Measurements from ENCODE around the gene HS3ST4. TPM values are rescaled to one million over a fixed set of nuclear protein-coding genes. Genes with fewer than 3 reads are reported as not detected.

Gene HS3ST4
- total RNA-seq, 1 donor from 2014 or later: 1.5 TPM

DNA sequence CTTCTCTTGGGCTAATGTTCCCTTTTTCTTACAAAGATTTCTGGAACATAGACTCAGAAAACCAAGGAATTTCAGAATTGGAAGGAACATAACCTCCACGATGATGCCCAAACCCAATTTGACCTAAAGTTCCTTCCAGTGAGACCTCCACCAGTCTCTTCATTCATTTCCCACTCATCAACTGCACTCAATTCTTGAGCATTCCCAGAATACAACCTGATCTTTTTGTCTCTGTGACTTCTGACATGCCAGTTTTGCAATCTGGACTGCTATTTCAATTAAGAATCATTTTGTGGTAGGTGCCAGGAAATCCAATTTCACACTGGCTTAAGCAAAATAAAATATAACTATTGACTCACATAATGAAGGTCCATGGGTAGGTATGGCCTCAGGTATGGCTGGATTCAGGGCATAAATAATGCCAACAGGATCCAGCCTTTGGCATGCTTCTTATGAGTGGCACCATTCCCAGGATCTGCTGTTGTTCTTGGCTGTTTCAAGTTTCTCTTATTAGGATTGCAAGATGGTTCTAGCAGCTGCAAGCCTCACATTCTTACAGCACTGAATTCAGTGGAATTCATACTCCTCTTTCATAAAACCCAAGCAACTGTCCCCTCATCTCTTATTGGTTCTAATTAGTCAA lies 184.3 kb downstream of the HS3ST4 start:
- DNase-seq (ENCODE audit: extremely low spot score in 2 of 2): no peak
- H3K4me3 ChIP-seq: no peak overlapping the region
- intact Hi-C loops (cut with DNase I): no loop called here
- no peaks in the 10 kb centered on the region for H3K27me3 ChIP-seq
- H3K4me1 ChIP-seq: no peaks in the 10 kb centered on the region
- H3K36me3 ChIP-seq: no peaks in the 10 kb centered on the region
- no peak overlapping the region for H3K27ac ChIP-seq
- H3K9me3 ChIP-seq: no peaks in the 10 kb centered on the region
- no peak for TF ChIP-seq POLR2AphosphoS5 (IDR thresholded peaks at IDR 0.05; ENCODE audit: insufficient read depth in 1 of 2, low read depth in 1 of 2)

DNA sequence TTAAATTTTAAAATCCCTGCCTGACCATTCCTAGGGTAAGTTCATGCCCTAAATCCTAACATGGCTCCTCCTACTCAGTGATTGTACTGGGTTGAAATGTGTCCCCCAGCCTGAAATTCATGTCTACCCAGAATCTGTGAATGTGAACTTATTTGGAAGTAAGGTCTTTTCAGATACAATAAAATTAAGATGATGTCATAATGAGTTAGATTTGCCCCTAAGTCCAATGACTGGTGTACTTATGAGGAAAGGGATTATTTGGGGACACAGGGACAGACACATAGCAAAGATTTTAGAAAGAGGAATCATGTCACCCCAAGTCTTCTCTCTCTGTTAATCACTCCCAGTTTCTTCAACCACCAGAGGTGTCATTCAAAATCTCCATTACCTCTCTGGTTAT lies 185.3 kb downstream of the HS3ST4 start:
- H3K9me3 ChIP-seq: no peaks in the 10 kb centered on the region
- intact Hi-C loops (cut with DNase I): no loop called here
- no peak for DNase-seq (ENCODE audit: extremely low spot score in 2 of 2)
- no peak for TF ChIP-seq POLR2AphosphoS5 (IDR thresholded peaks at IDR 0.05; ENCODE audit: insufficient read depth in 1 of 2, low read depth in 1 of 2)
- TF ChIP-seq, protein P1, sequence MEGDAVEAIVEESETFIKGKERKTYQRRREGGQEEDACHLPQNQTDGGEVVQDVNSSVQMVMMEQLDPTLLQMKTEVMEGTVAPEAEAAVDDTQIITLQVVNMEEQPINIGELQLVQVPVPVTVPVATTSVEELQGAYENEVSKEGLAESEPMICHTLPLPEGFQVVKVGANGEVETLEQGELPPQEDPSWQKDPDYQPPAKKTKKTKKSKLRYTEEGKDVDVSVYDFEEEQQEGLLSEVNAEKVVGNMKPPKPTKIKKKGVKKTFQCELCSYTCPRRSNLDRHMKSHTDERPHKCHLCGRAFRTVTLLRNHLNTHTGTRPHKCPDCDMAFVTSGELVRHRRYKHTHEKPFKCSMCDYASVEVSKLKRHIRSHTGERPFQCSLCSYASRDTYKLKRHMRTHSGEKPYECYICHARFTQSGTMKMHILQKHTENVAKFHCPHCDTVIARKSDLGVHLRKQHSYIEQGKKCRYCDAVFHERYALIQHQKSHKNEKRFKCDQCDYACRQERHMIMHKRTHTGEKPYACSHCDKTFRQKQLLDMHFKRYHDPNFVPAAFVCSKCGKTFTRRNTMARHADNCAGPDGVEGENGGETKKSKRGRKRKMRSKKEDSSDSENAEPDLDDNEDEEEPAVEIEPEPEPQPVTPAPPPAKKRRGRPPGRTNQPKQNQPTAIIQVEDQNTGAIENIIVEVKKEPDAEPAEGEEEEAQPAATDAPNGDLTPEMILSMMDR (IDR thresholded peaks at IDR 0.05): no peak
- no peak for TF ChIP-seq POLR2A (IDR thresholded peaks at IDR 0.05)
- H3K4me3 ChIP-seq: no peak overlapping the region
- no peaks in the 10 kb centered on the region for H3K4me1 ChIP-seq
- no peak overlapping the region for H3K27ac ChIP-seq
- H3K36me3 ChIP-seq: no peaks in the 10 kb centered on the region
- H3K27me3 ChIP-seq: no peaks in the 10 kb centered on the region

DNA sequence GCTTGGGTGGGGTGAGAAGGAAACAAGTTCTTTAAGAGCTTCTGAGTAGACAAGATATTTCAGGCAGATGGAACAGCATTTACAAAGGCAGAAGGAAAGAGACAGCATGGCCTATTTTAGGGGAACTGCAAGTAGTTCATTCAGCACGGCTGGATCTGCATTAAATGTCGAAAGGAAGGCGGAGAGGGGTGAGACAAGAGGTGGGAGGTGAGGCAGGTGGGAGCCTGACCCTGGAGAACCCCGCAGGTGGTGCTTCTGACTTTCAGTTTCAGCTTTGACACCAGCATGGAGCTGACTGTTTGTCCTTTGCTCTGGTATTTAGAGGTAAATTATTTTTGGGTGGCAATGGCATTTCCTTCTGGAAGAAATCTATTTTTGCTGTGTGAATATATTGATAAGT lies 194.8 kb downstream of the HS3ST4 start:
- no peak overlapping the region for H3K27ac ChIP-seq
- H3K4me1 ChIP-seq: no peaks in the 10 kb centered on the region
- DNase-seq (ENCODE audit: extremely low spot score in 2 of 2): no peak
- TF ChIP-seq POLR2A (IDR thresholded peaks at IDR 0.05) (no peak), POLR2AphosphoS5 (IDR thresholded peaks at IDR 0.05; ENCODE audit: insufficient read depth in 1 of 2, low read depth in 1 of 2) (no peak)
- TF ChIP-seq, protein P1 (IDR thresholded peaks at IDR 0.05): no peak
- intact Hi-C loops (cut with DNase I): no loop called here
- no peaks in the 10 kb centered on the region for H3K36me3 ChIP-seq
- H3K4me3 ChIP-seq: no peak overlapping the region
- no peaks in the 10 kb centered on the region for H3K27me3 ChIP-seq
- H3K9me3 ChIP-seq: no peaks in the 10 kb centered on the region

DNA sequence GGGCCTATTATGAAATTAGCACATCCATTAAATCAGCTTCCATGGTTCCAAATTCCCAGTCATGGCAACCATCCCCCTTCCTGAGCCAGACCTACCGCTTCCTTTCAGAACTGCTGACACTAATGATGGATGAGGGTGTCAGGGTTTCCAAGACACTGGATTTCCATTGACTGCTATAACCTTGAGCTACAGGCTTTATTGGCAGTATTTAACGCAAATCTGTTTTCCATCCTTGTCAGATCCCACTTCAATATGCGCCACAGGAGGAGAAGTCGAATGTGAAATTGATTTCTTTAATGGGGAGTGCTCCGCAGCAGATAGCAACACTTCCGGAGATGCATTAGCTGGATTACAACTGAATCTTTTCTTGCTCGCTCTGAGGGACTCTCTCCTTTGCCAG lies 197.1 kb downstream of the HS3ST4 start:
- Histone ChIP-seq H3K36me3 (no peaks in the 10 kb centered on the region), H3K4me1 (no peaks in the 10 kb centered on the region), H3K27ac (no peak overlapping the region), H3K27me3 (no peaks in the 10 kb centered on the region), H3K9me3 (no peaks in the 10 kb centered on the region), H3K4me3 (no peak overlapping the region)
- TF ChIP-seq POLR2AphosphoS5 (IDR thresholded peaks at IDR 0.05; ENCODE audit: insufficient read depth in 1 of 2, low read depth in 1 of 2) (no peak), POLR2A (IDR thresholded peaks at IDR 0.05) (no peak)
- TF ChIP-seq, protein P1 (IDR thresholded peaks at IDR 0.05): no peak
- no peak for DNase-seq (ENCODE audit: extremely low spot score in 2 of 2)
- intact Hi-C loops (cut with DNase I): no loop called here

DNA sequence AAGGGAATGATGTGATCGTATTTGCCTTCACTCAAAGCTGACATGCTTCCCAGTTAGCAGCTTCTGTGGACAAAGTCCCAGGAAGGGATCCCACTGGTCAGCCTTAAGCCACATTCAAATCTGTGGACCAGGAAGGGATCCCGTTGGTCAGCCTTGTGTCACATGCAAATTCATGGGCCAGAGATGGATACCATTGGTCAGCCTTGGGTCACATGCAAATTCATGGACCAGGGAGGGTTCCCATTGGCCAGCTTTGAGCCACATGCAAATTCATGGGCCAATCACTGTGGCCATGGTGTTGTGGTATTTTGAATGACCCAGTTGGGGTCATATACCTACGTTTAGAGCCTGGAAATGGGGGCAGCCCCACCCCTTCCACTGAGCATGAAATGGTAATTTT lies 201.6 kb downstream of the HS3ST4 start:
- no peaks in the 10 kb centered on the region for H3K4me1 ChIP-seq
- no peak for DNase-seq (ENCODE audit: extremely low spot score in 2 of 2)
- H3K4me3 ChIP-seq: no peak overlapping the region
- TF ChIP-seq POLR2A (IDR thresholded peaks at IDR 0.05): no peak
- intact Hi-C loops (cut with DNase I): no loop called here
- no peaks in the 10 kb centered on the region for H3K36me3 ChIP-seq
- H3K27ac ChIP-seq: no peak overlapping the region
- no peaks in the 10 kb centered on the region for H3K9me3 ChIP-seq
- no peaks in the 10 kb centered on the region for H3K27me3 ChIP-seq

DNA sequence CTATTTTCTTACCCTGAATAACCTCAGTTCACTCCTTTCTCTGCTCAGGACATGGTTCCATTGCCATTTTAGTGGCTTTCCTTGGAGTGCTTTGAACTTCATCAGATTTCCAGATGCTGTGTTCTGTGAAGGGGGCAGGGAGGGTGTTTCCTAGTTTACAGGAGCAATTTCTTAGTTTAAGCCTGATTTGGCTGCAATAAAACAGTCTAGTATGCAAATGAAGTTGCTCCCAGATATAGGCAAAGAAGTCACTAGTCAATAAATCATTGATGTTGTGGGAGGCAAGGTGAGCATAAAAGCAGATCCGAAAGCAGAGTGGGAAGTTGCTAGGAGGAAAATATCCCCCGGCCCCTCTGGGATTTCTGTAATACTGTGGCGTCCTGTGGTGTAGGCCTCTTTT lies 202.3 kb downstream of the HS3ST4 start:
- H3K36me3 ChIP-seq: no peaks in the 10 kb centered on the region
- H3K9me3 ChIP-seq: no peaks in the 10 kb centered on the region
- no peaks in the 10 kb centered on the region for H3K4me1 ChIP-seq
- H3K27me3 ChIP-seq: no peaks in the 10 kb centered on the region
- no peak for DNase-seq (ENCODE audit: extremely low spot score in 2 of 2)
- intact Hi-C loops (cut with DNase I): no loop called here
- no peak overlapping the region for H3K4me3 ChIP-seq
- no peak overlapping the region for H3K27ac ChIP-seq
- TF ChIP-seq, protein P1 (IDR thresholded peaks at IDR 0.05): no peak
- TF ChIP-seq POLR2A (IDR thresholded peaks at IDR 0.05): no peak
- TF ChIP-seq POLR2AphosphoS5 (IDR thresholded peaks at IDR 0.05; ENCODE audit: insufficient read depth in 1 of 2, low read depth in 1 of 2): no peak

All from vagina (tissue), 2 donors.